Measurements from ENCODE around the gene FCER2.
"Not testable (repeated sequence)": the region's sequence is repeated elsewhere in the genome, so short reads cannot be mapped to it uniquely, and the experiment has no call there.

The FCER2 gene, protein sequence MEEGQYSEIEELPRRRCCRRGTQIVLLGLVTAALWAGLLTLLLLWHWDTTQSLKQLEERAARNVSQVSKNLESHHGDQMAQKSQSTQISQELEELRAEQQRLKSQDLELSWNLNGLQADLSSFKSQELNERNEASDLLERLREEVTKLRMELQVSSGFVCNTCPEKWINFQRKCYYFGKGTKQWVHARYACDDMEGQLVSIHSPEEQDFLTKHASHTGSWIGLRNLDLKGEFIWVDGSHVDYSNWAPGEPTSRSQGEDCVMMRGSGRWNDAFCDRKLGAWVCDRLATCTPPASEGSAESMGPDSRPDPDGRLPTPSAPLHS

DNA sequence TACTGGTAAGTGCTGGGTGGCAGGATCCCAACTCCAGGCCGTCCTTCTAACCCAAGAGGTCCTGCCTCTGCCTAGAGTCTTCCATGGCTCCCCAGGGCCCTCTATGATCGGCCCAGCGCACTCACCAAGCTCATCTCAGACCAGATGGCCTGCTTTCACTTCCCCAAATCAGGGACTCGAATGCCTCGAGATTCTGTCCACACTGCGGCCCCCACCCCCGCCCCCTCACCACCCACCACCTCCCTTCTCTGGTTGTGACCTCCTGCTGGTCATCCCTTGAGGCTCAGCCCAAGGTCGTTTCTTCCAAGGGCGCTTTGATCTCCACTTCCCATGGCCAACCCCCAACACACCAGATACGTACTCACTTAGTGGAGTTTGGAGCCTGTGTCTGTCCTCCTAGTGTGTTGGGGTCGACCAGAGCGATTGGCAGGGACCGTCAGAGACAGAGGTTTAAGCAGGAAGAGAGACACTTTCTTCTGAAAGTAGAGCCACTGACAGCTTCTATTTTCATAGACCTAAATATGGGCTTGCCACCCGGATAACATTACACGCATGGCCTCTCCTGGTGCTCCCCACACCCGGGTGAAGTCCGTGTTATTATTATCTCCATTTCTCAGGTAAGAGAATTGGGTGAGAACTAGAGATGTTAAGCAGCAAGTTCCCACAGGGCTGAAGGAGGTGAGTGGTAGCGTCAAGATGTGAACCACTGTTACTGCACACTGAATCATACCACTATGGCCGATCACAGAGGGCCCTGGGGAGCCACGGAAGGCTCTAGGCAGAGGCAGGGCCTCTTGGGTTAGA is at the start of gene FCER2:
FCER2 (minus strand) TSS at position 478 of the 804 bp plus-strand sequence. CDS start 2,371 bp downstream, outside the sequence.
- DNase-seq: no peak

DNA sequence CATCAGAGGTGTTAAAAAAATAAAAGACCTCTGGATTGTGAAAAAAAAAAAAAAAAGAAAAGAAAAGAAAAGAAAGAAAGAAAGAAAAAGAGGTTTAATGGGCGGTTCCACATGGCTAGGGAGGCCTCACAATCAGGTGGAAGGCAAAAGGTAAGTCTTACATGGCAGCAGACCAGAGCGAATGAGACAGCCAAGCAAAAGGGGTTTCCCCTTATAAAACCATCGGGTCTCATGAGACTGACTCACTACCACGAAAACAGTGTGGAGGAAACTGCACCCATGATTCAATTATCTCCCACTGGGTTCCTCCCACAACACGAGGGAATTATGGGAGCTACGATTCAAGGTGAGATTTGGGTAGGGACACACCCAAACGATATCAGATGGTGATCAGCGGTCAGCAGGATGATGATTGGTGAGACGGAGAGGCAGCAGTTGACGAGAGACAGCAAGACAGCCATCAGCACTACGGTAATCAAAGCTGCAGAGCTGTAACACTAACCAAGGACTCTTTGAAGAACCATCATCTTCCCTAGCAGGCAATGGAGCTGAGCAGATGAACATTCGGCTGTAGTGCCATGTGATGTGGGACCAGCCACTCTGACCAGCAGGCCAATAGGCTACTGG is 49.3 kb upstream of the FCER2 start:
- no peak for DNase-seq

DNA sequence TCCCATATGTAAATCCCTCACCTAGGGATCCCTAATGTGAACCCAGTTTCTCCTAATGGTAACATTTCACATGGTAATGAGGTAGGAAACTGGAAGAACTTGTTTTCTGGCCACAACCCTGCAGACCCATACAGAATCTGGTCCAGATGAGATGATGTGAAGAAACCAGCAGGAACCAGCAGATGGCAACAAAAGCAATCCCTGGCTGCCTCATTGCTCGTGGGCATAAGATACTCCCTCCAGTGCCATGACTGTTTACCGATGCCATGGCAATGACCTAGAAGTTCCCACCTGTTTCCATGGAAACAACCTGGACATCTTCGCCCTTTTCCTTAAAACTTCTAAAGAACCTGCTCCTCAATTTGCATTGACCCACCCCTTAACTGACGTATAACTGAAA is 46.8 kb upstream of the FCER2 start:
- DNase-seq: no peak

DNA sequence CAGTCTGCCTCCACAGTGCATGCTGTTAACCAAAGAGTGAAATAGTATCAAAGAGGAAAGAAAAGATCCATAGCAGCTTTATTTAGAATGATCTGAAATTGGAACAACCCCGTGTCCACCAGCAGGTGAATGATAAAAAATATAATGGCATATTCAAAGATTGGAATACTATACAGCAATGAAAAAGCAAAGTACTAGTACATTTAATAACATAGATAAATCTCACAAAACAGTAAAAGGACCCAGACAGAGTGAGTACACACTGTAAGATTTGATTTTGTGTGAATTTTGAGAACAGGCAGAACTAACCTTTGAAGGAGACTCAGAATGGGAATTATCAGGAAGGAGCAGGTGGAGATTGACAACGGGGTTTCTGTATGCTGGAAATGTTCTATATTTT is 46.2 kb upstream of the FCER2 start:
- DNase-seq: no peak

DNA sequence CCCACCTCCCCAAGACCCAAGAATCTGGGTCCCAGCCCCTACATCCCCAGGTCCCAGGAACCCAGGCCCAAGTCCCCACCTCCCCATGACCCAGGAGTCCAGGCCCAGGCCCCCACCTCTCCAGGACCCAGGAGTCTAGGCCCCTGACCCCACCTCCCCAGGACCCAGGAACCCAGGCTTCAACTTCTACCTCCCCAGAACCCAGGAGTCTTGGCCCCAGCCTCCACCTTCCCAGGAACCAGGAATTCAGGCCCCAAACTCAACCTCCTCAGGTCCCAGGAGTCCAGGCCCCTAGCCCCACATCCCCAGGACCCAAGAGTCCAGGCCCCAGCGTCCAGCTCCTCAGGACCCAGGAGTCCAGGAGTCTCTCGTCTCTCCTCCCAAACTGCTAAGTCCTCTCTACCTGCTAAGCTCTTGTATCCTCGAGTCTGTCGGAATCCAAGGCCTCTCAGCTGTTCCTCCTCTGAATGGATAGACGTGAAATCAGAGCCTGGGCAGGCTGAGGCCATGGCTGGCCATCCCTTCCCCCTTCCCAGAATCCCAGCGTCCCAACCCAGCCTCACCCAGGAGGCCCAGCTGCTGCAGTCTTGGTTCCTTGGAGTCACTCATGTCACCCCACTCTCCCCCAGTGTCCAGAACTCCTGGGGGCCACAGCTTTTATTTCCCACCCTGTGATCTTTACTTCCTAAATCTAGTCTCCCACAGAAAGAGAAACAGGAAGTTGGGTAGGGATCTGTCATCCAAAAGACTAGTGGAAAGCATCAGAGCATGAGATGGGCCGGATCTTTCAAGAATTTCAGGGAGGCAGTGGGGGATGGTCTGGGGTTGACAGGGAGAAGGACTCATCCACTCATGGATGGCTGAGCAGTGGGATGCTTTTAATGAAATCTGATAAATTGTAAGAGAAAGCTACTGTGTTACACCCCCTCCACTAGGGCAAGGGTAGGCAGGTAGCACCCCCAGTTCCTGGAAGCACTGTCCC is 45.3 kb upstream of the FCER2 start, which contains the start of gene CD209:
CD209 (minus strand) TSS at position 632 of the 982 bp plus-strand sequence; CDS start at position 609, 23 bp downstream.
- DNase-seq: no peak

DNA sequence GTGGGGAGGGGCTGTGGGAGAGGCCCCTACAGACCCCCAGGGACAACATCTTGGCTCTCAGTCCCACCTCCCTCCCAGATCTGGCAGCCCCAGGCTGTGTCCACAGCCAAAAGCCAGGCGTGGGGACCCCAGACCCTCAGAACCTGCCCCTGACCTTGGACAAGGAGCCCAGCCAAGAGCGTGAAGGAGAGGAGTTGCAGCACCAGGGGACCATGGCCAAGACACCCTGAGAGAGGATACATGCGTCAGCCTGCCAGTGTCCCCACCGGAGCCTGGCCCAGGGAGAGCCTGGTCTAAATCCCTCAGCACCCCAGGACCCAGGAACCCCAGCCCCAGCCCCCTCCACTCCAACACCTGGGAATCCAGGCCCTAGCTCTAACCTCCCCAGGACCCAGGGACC is 44.4 kb upstream of the FCER2 start:
- not testable (repeated sequence) for DNase-seq

DNA sequence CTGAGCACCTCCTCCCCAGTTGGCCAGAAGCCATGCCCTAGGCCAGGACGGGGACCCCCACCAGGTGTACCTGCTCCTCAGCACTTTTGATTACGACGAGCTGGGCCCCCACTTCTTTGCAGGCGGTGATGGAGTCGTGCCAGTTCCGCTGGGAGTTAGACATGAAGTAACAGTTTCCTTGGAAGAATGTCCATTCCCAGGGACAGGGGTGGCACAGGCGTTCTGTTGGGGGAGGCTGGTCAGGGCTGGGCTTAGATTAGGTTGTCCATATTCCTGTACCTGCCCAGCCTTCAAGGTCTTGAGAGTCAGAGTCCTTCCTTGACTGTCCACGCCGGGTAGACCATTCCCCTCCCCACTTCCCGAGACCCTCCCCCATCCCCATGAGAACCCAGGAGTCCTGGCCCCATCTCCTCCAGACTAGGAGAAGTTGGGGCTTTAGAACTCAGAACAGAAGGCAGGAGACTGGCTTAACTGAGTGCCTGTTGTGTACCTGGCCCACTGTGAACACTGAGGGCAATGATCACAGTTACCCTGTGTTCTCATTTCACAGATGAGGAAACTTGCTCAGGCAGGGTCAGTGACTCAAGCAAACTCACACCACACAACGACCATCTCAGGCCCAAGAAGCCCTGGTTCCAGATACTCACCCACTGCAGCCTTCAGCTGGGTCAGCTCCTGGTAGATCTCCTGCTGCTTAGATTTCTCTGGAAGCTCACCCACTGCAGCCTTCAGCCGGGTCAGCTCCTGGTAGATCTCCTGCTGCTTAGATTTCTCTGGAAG is 43.1 kb upstream of the FCER2 start:
- no peak for DNase-seq

DNA sequence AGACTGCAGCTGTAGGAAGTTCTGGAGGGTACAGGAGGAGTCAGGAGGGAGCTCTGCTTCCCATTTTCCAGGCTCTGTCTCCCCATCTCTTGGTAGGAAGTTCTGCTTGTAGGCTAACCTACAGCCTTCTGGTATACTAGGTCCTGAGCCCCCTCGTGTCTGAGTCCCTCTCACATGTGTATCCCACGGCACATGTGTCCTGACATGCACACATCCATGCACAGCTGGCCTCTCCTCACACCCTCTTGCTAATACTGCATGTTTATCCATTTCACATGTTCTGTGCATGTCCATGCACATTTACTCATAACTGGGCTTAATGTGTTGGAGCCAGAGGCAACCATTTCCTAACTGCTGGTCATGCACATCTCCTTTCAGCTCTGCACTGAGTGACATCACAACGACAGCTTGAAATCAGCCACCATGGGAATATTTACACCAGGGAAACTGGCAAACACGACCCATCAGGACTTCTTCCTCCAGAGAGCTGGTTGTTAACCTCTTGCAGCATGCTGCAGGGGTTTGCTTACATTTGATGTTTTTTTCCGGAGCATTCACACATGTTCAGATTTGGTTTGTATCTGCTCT is 42.4 kb upstream of the FCER2 start:
- no peak for DNase-seq

DNA sequence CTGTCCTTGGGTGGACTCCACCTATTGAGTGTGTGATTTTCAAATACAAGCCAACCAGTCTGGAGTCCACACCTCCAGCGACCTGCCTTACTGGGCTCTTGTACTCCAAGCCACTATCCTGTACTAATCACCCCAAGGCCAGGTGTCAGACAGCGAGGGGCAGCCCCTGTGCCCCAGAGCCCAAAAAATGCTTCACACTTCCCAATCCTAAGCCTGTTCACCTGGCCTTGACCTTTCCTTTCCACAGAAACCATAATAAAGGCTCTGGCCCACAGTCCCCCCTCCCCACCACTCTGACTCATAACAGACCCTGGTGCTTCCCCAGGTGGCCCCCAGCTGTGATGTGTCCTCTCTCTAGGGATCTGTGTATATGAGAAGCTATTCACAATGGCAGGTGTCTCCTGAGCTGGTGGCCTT is 41.5 kb upstream of the FCER2 start:
- no peak for DNase-seq

DNA sequence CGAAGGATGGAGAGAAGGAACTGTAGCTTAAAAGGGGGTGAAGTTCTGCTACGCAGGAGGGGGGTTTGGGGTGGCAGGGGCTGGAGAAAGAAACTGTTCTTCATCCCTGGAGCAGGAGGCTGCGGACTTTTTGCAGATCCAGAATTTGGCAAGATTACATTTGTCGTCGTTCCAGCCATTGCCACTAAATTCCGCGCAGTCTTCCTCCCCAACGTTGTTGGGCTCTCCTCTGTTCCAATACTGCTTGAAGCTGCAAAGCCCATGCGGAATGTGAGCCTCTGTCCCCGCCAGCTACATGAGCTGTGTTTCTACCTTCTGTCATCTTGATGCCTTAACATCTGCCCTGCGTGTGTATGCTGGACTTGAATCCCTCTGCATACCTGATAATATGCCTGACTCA is 41.1 kb upstream of the FCER2 start:
- peak in 1 of 14 donors; percentile 71 for DNase-seq

DNA sequence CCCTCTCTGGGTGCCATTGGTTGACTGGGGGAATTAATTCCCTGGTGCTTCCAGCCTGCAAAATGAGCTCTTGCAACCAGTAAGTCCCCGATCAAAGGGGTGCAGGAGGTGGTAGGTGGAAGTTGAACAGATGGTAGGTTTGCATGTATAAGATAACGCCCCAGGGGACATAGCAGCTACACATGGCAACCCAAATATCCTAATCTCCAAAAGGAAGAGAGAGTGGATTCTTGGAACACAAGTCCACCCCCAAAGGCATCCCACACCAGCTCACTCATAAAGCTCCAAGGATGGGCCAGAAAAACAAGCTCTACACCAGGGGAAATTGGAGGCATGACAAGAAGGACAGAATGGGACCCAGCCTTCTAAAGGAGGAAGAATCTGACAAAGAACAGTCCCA is 40.6 kb upstream of the FCER2 start:
- peak in 1 of 14 donors; percentile 86 for DNase-seq

DNA sequence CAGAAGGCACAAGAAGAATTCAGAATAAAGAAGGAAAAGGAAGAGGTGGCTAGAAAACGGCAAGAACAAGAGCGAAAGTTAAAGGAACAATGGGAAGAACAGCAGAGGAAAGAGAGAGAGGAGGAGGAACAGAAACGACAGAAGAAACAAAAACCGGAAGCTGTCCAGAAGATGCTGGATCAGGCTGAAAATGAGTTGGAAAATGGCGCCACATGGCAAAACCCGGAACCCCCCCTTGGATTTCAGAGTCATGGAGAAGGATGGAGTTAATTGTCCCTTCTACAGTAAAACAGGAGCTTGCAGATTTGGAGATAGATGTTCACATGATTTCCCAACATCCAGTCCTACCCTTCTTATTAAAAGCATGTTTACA is 38.7 kb upstream of the FCER2 start:
- no peak for DNase-seq

DNA sequence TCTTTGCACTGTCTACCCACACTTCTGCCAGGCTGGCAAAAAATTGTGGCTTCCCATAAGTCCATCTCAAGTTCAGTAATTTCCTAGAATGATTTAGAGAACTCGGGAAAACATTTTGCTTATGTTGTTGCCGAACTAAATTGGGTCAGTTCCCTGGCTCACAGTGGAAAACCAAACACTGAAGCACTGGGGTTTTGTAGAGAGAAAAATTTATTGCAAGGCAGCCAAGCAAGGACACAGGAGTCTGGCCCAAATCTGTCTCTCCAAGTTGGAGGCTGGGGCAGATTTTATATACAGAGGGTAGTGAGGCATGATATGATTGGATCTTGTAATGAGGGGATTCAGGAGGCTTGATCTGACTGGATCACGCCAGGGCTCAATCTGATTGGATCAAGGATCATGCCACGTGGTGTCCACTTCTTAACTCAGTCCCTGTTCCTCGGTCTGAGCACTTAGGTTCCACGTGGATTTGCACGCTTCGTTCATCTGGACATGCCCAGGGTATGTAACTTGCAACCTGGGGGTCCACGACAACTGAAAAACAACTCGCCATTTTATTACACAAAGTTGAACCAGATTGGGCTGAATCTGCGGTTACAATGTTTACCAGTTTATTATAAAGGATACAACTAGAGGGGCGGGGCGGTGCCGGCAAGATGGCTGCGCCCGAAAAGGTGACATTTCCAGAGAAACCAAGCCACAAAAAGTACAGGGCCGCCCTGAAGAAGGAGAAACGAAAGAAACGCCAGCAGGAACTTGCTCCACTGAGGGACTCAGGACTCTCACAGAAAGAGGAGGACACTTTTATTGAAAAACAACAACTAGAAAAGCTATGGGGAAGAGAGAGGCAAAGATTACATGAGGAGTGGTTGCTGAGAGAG is 38.1 kb upstream of the FCER2 start:
- DNase-seq: peak in 1 of 14 donors; percentile 64

DNA sequence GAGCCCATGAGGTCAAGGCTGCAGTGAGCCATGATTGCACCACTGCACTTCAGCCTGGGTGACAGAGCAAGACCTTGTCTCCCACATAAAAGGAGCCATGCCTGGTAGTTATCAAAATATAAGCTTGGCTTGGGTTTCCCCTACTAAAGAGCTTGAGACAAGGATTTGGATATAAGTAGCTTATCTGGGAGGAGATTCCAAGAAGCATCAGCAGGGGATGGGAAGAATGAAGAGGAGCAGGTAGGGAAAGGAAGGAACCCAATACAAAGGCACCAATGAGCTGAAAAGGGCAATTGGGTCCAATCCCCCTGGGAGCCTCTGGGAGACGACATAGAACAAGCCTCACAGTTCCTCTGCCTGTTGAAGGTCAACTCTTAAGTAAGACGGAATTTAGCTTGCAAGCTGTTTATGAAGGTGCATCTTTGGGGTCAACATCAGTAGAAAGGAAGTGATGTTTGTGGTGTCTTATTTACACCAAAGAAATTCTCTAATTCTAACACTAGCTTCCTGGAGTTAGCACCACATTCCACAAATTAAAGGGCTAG is 37.4 kb upstream of the FCER2 start:
- DNase-seq: no peak

DNA sequence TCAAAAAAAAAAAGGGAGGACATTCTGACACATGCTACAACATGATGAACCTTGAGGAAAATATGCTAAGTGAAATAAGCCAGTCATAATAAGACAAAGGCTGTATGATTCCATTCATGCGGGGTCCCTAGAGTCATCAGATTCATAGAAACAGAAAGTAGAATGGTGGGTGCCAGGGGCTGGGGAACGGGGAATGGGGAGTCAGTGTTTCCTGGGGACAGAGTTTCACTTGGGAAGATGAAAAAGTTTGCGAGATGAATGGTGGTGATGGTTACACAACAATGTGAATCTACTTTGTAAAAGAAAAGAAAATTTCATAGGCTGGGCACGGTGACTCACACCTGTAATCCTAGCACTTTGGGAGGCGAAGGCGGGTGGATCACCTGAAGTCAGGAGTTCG is 36.1 kb upstream of the FCER2 start:
- no peak for DNase-seq

DNA sequence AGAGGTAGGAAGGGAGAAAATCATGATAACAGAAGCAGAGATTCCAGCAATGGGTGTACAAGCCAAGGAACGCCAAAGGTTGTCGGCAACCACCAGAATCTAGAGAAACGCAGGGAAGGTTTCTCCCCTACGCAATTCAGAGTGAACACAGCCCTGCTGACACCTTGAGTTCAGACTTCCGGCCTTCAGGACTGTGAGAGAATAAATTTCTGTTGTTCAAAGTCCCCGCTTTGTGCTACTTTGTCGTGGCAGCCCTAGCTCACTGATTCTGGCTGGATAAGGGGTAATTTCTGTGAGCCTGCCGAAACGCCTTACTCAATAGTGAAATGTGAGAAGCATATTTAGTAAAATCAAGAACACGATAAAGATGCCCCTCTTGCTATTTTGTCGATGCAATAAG is 35.3 kb upstream of the FCER2 start:
- DNase-seq: no peak

DNA sequence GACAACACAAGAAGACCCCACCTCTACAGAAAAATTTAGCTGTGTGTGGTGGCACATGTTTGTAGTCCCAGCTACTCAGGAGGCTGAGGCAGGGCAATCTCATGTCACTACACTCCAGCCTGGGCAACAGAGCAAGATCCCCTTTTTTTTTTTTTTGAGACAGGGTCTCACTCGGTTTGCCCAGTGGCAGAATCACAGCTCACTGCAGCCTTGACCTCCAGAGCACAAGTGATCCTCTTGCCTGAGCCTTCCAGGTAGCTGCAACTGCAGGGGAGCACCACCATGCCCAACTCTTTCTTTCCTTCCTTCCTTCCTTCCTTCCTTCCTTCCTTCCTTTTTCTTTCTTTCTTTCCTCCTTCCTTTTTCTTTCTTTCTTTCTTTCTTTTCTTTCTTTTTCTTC is 34.2 kb upstream of the FCER2 start:
- no peak for DNase-seq

DNA sequence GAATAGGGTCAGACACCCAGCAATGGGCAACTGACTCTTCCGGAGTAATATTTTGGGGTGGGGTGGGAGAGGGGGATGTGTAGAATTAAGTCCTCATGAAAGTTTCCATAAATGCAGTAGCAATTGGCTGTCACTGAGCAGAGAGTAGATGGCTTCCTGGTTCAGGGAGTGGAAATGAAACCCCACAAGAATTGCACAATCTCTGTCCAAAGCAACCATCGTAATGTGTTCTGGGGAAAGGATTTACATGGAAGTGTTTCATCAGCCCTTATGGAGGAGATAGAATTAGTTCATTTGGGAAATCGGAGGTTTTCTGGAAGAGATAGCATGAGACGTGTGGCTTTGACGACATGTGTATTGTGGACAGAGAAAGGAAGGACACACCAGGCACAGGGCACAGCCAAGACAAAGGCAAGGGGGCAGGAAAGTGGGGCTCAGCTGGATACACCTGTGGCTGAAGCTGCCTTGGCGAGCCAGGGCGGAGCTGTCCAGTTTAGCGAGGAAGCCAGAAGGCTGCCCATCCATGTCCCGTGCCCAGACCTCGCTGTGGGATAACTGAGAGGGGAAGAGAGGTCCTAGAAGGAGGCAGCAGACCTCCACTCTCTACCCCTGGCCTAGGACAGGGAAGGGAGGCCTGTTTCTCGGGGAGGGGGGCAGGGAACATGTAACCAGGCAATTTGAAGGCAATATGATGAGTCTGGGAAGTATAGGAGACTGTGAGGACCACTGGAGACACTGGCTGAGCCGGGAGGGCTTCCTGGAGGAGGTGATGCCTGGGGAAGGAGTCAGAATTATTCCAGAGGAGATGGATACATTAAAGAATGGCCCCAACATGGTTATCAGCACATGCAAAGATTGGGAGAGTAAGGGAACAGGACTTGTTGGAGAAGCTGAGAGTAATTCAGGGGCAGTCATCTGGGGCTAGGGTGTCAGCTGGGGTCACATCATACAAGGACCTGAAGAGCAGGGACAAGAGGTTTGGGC is 32.6 kb upstream of the FCER2 start:
- DNase-seq: no peak

Measured in C1 segment of cervical spinal cord (tissue), 14 donors.